ENCODE data around the gene CMIP.

CMIP gene

DNA sequence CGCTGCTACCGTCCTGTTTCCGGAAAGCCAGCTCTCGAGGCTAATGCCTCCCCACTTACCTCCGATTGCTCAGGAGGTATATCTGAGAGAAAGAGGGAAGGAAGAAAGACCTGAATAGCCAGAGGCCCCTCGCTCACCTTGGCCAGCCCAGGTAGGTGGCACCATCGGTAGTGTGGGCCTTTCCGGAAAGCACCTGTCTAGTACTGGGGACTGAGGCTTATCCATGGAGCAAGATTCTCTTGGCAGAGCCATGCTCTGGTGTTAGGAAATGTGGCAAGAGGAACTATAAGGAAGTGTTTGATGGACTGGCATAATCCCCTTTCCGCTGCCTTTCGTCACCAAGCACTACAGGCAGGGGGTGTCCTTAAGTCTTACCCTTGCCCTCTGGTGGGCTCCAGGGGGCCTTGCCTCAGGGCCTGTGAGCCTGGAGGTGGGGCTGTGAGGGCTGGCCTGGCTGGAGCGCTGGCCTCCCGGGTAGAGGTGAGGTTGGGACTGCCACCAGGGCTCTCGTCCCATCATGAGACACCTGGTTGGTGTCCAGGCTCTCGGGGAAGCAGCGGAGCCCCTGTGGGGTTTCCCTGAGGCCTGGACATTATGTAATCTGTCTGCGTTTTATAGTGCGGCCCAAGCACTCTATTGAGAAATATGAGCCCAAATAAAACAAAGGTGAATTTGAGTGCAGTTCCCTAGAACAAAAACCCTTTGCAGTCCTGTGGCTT, 2.9 kb downstream of the CMIP start:
- no peak for DNase-seq (ENCODE audit: low read depth in 2 of 2)

DNA sequence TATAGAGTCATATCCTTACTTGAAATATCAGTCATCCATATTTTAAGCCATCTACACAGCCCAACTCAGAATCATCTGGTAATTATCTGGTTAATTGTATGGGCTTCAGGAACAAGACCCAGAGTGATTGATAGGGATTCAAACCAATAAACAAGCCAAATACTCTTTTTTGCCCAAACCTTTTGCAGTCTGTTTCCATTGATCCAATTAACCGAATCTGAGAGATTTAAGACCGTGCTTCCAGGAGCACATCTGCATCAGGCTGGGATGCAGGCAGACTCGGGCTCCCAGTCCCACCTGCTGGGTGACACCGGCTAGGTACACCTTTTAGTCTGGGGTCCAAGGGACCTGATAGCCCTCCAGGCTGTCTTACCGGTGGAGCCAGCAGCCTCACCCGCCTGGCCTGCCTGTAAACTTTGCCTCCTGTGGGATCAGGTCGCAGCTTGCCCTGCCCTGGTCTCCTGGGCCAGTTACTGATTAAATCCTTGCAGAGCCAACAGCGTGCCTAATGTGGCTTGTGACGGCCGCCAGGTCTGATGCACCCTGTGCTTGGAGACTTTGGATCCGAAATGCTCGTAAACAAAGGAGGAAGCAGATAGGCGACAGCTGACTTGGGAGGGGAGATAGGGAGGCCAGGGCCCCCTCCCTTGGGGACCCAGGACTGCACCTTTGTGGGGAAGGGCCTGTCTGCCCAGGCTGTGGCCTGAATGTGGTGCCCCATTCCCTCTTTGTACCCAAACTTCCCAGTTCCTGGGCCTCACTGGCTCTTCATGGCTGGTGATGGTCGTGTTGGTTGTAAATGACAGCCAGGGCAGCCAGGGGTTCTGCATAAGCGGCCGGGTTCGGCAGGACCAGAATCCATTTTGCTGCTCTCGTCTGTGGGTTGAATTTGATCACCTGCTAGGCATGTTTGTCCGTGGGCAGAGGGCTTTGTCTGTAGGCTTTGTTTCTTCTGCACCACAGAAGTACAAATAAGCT, 3.8 kb downstream of the CMIP start:
- DNase-seq (ENCODE audit: low read depth in 2 of 2) = no peak

DNA sequence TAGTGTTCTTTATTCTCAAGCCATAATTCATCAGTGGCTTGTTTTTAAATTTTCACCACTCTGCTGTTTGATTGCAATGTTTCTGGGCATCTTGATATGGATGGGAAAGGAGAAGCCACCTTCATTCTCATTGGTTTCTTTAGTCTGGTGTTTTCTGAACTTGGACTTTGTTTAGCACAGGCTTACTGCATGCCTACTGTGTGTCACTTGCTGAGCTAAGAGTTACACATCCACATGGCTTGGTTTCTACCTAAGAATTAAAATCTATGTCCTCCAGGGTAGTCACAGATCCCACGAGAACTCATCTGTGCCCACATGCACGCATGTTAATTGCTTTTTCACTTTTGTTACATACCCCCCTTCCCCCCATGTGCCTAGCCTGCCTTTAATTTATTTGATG, 4.6 kb downstream of the CMIP start:
- no peak for DNase-seq (ENCODE audit: low read depth in 2 of 2)

DNA sequence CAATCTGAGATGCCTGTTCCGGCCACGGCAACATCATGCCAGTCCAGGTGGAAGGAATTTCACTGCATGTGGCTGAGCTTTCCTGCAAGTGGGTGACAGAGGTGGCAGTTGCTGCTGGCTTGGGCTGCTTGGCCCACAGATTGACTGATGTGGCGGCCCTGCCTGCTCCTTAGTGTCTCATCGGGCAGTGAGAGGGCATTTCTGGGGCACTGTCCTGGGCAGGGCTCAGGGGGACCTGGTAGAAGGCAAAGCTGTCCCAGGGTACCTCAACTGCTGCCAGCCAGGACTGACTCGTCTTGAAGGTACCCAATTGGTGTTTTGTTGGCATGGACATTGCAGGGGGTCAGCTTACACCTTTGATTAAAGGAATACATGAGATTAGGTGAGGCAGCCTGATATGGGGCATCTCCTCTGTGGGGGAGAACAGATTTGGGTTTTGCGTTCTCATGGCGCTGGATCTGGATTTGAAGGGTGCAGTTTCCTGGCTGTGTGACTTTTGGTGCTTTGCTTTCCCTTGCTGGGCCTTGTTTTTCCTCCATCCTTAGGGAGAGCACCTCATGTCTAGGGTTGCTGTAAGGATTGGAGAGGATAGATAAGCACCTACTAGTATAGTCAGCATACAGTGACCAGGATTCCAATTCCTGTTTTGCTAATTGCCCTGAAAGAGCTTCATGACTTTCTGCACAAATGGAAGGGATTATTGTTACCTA, 5.4 kb downstream of the CMIP start:
- no peak for DNase-seq (ENCODE audit: low read depth in 2 of 2)

DNA sequence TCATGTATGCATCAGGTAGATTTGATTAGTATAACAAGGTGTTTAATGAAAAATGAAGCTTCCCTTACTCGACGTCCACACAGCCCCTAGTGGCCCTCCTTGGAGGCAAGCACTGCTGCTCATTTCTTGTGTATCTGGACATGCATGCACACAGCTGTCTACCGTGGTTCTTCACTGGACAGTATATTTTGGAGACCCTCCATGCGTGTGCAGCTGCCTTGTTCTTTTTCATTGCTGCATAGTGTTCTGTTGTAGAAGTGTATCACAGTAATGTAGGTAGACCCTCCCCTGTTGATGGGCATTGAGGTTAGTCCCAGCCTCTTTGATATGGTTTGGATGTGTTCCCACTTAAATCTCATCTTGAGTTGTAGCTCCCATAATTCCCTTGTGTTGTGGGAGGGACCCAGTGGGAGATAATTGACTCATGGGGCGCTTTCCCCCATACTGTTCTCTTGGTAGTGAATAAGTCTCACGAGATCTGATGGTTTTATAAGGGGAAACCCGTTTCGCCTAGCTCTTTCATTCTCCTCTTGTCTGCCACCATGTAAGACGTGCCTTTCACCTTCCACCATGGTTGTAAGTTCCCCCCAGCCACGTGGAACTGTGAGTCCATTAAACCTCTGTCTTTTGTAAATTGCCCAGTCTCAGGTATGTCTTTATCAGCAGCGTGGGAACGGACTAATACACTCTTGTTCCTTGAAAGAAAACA, 6.3 kb downstream of the CMIP start:
- DNase-seq (ENCODE audit: low read depth in 2 of 2) = no peak

DNA sequence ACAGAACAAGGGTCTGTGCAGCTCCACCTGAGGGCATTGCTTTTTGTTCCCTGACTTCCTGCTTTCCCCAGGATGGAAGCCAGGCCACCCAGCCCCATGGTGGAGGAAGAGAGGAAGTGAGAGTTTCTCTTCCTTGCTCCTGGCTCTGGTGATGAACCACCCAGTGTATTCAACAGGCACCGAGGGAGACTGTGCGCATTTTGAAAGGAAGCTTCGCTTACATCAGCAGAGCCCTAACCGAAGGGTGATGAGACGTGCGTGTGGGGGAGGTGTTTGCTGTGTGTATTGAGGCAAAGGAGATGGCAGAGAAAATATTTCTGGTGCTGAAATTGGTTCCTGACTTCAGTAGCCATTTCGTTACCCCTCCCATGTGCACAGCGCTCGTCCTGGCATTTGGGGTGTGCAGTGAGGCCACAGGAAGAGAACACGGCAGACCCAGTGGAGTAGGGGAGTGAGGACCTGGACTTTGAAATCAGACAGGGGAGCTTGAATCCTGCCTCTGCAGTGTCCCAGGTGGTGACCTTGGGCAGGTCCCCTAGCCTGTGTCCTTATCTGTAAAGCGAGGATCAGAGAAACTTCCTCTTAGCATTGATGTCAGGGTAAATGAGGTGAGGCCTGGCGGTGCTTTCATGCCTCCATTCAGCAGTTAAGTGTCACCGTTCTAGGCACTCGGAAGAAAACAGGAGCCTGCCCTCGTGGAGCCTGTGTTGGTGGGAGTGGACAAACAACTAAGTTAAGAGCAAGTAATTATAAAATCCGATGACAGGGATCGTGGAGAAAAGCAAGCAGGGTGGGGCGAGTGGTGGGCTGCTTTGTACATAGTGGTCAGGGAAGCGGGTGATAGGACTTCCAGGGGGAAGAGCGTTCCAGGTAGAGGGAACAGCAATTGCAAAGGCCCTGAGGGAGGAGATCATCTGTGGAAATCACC, 7.4 kb downstream of the CMIP start:
- DNase-seq (ENCODE audit: low read depth in 2 of 2) = peak; percentile 32 to 39

DNA sequence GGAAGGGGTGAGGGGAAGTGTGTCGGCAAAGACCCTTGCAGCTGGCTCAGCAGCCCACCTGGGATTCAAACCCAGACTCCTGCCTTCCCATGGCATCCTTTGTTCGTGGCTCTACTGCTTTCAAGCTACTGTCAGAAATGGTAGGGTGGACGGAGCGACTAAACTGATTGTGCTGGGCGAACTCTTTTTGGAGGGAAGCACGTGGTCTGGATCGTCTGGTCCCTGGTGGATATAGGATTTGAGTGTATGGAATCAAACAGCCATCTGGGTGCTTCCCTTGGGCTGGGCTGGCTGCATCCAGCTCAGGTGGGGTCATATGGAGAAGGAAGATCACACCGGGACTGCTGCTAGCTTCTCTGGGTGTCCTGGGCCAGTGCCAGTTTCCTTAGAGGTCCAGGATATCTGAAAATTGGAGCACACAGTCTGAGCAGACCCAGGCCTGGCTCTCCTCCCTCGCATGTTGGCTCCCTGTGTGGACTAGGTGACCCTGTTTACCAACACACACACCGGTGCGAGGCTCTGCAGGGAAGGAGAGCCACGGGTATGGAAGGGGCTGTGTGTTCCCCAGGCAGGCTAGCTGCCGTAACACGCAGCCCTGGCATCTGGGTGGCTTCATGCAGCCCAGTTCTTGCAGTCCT, 8.6 kb downstream of the CMIP start:
- DNase-seq (ENCODE audit: low read depth in 2 of 2) = no peak

DNA sequence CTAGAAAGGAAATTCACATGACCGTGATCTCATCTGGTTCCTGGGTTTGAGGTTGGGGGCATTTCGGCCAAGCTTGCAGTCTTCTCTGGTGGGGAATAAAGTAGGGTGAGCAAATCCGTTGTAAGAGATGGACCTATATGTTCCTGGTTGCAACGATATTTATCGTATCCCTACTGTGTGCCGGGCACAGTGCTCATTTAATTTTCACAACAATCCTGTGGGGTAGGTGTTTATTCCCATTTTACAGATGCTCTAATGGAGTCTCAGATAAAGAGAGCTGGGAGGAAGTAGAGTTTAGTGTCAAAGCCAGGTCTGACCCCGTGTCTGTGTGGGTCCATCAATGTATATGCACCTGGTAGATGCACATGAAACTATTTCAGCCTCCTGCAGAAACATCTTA, 9.4 kb downstream of the CMIP start:
- no peak for DNase-seq (ENCODE audit: low read depth in 2 of 2)

DNA sequence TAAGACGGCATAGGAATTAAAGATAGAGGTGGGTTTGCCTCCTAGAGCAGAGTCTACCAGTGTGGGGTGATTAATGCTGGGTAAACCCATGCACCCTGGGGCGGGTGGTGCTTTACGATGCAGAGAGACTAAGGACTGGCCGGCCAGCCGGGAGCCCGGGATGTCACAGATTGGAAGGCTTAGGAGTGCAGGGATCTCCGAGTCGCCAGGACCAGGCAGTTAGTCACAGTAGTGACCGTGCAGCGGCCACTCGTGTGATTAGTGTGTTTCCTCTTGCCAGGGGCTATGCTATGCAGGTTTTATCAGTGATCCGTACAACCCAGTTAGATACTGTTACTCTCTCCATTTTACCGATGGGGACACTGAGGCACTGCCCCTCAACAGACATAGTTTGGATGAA, 10.4 kb downstream of the CMIP start:
- DNase-seq (ENCODE audit: low read depth in 2 of 2) = no peak

DNA sequence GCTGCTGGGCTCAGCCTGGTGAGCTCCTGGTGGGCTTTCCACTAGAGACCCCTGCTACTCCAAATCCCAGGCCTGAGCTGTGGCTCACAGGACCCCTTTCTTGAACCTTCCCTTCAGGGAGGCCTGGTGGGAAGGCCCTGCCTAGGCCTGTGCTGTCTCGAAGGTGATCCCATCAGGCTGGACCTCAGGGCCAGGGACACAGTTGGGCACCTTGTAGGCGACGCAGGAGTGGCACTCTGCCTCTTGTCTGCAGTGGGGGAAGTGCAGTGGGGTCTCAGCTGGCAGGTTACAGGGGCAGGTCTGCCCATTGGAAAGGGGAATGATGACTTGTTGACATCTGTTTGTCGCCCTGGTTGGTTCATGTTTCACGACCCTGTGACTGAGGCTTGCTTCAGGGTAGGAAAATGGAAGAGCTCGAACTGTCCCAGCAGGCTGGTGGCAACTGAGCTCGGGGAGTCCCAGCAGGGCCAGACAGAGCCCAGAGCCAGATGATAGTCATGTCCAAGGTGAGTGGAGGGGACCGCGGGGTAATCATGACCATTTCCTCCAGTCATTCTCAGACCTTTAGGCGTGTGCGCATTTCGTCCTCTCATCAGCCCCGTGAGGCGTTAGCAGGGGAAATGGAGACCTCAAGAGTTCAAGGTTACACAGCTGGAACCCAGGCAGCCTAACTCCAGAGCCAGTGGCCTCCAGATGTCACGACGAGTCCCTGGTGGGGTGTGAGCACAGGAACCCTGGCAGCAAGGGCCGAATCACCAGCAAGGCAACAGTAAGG, 11.3 kb downstream of the CMIP start:
- no peak for DNase-seq (ENCODE audit: low read depth in 2 of 2)

DNA sequence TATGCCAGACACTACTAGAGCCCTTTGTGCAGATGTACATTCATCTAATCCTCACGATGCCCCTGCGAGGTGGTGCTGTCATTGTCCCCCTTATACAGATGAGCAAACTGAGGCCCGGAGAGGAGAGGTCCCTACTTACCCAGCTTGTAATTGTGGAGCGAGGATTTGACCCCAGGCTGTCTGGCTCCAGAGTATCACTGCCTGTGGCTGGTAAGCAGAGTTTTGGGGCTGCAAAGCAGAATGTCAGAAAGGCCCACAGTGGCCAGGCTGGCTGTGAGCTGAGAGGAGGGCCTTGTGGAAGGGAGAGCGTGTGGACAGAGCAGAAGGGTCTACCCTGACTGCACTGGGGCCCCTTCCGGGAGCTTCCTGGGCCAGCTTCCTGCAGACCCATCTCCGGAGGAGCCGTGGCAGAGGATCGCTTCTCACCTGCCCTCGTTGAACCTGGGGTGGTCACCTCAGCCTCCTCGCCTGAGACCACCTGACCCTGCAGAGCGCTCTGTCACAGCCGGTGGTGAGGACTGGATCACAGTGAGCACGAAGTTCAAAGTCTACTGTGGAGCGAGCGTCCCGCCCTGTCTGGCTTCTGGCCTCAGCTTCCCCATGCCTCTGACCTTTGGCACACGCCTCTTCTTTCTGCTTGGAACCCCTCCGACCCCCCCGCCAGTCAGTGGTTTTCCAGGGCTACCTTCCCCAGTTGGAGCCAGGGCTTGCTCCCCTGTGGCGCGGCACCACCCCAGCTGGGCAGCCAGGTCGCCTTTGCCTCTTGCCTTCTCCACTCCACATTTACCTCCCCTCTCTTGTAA, 12.1 kb downstream of the CMIP start:
- no peak for DNase-seq (ENCODE audit: low read depth in 2 of 2)

DNA sequence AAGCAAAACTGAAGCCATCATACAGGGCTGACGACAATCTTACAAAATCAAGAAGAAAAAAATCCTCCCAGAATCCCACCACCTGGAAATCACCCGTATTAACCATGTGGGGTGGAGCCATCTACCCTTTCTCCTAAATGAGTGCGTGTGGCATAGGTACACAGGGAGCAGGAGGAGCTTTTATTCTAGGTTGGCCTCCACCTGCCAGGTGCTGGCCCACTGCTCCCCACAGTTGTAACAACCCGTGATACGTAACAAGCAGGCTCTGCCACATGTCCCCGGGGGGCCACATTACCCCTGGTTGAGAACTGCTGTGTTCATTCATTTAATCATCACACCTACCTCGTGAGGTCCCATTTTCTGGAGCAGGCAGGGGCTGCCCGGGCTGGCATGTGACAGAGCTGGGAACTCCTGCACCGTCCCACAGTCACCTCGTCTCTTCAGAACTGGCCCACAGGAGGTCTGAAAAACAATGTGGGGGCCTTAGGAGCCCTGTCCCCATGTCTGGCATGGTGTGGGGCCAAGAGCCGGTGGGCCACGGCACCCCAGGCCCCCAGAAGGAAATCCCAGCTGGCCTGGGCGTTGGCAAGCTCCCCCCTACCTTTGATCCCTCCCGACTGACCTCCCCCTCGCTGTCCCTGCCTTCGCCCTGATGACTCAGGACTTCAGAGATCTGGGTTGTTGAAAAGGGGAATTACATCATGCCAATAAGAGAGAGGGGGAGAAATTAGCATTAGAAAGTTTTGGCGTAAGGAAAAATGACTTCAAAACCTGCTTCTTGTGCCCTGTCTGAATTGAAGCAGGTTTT, 12.9 kb downstream of the CMIP start:
- DNase-seq (ENCODE audit: low read depth in 2 of 2) = no peak

DNA sequence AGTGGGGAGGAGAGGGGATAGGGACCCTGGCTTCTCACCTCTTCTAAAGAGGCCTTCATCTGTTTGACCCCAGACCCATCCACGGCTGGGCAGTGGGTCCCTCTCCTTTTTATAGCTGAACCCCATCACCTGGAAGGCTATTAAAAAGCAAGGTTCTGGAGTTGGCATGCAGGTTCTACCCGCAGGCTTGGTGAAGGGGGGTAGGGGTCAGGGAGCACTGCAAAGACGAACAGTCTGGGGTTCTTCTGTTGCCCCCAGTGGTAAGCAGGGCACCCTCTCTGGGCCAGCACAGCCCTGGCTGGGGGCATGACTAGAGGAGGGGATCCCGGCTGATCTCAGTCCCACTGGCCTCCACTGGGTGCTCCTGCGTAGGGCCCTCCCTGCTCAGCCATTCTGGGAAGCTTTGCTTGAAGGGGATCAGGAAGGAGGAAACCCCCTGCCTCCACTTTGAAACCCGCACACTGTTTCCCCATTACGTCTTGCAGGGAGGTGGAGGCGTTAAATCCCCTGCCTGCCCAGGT, 13.6 kb downstream of the CMIP start:
- no peak for DNase-seq (ENCODE audit: low read depth in 2 of 2)

DNA sequence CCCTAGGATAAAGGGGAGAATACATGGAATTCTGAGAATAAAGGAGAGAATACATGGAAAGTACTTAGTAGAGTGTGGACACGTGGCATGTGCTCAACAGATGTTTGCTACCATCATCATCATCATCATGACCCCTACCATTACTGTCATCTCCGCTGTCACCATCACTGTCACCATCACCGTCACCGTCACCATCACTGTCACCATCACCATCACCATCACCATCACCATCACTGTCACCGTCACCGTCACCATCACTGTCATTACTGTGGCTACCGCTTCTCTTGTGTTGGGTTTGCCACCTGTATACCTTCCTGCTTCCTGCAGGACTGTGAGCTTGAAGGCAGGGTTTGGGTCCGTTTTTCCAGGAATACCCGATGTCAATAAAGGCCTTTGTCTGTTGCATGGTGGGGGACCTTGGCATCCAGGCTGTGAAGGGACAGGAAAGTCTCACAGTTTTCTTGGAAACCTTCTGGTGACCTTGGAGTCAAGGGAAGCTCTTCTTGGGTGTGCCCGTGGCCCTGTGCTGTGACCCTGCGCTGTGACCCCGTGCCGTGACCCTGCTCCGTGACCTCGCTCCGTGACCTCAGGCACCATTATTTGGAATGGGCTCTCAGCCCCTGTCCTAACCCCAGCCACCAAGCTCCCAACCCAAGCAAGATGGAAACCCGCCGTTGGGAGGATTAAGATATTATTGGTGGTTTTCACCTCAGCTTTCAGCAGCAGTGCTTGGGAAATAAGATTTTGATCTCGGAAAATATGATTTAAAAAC, 14.4 kb downstream of the CMIP start:
- no peak for DNase-seq (ENCODE audit: low read depth in 2 of 2)

DNA sequence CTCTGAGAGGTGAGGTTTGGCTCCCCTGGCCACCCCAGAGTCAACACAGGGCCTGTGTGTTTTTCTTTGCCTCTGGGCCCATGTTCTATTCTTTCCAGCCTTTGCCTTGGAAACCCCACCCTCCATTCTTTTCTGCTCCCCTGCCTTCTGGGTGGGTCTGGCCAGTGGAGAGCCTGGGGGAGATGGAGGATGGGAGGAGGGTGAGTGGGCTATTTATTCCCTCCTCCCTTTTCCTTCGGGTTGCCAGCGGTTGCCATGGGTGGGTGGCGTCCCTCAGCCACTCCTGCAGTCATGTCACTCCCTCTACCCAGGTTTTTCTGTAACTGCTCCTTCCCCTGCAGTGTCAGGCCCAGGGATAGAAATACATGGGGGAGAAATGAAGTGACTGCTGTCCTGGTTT, 15.5 kb downstream of the CMIP start:
- no peak for DNase-seq (ENCODE audit: low read depth in 2 of 2)

DNA sequence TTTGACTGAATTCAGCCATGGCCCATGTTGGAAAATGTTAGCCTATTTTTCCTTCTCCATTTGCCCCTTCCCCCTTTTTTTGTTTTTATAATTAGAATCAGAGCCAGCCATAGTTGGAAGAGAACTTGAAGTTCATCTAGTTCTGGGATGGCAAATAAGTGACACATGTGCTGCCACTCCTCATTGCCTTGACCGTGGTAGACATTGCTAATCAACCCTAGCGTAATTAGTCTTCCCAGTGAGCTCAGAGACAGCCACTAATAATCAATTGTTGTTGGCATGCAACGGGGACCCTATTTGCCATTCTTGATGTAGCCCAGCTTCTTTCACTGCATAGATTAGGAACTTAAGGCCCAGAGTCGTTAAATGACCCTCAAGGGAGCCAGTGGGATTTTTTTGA, 16.6 kb downstream of the CMIP start:
- no peak for DNase-seq (ENCODE audit: low read depth in 2 of 2)

DNA sequence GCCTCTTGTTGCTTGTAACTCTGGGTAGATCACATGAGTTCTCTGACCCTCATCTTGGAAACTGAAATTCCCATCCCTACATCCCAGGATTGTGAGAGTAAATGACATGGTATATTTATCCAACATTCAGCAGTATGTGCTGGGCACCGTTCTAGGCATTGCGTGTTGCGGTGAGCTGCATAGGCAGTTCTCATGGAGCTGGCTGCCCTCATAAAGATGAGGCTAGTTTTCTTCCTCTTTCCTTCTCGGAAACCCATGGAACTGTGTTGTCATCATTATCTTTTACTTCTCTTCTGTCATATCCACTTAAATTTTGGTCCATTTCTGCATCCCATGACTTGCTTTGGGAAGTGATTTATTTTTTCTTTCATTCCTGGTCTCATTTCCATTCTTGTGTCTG, 17.2 kb downstream of the CMIP start:
- no peak for DNase-seq (ENCODE audit: low read depth in 2 of 2)
